ENCODE results near the gene PPM1L. TPM values are rescaled to one million over a fixed set of nuclear protein-coding genes. Genes with fewer than 3 reads are reported as not detected.

PPM1L gene
- total and polyA plus RNA-seq, 10 of the 15 experiments (the other 5 are each of a cell fraction or from before 2014, with no cell fraction given), result under 0.01 to 0.33 (median 0.06) TPM; not detected in 1

DNA sequence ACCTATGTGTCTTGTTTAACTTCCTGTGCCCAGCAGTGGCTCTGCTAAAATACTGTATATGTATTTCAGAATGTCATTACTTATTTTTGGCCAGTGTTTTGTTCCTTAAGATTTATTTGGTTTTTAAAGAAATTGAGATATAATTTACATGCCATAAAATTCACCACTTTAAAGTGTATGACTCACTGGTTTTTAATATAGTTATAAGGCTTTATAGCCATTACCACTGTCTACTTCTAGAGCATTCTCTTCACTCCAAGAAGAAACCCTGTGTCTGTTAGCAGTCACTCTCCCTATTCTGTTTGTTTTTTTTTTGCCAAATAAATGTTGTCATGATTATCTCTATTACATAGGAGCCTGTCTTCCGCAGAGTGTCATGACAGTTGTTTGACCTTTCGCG lies 25.8 kb downstream of the PPM1L start:
- ChIA-PET CTCF (no interaction called here), RAD21 (ENCODE audit: unreplicated experiment) (no interaction called here), POLR2A (no interaction called here), SMC1A (ENCODE audit: uncharacterized antibody, unreplicated experiment) (no interaction called here)
- Histone ChIP-seq H3K9me3 (replicated peaks; ENCODE audit: control insufficient read depth, insufficient read depth, low read length) (no peaks in the 10 kb centered on the region), H2AFZ (ENCODE audit: control insufficient read depth, low read depth, low read length) (no peak overlapping the region), H3K4me1 (ENCODE audit: control insufficient read depth, insufficient read depth, low read length) (no peaks in the 10 kb centered on the region), H3K79me2 (ENCODE audit: control insufficient read depth, insufficient read depth, low read length) (no peaks in the 10 kb centered on the region), H3K27me3 (replicated peaks in 1 of 2; ENCODE audit: control insufficient read depth in 2 of 2, insufficient read depth in 2 of 2, low read length in 1 of 2) (no peaks in the 10 kb centered on the region; a peak in 1 of 4 replicates), H3K4me3 (no peak overlapping the region), H3K9ac (ENCODE audit: control insufficient read depth, insufficient read depth, low read length) (no peak overlapping the region), H4K20me1 (ENCODE audit: control insufficient read depth, insufficient read depth) (no peaks in the 10 kb centered on the region), H3K36me3 (ENCODE audit: control insufficient read depth in 2 of 2, insufficient read depth in 2 of 2, low read length in 1 of 2) (no peaks in the 10 kb centered on the region), H3K4me2 (ENCODE audit: control insufficient read depth, insufficient read depth) (no peak overlapping the region), H3K27ac (ENCODE audit: control insufficient read depth, insufficient read depth) (no peak overlapping the region)
- in situ Hi-C loops (cut with MboI) (no loop called here), intact Hi-C loops (cut with micrococcal nuclease; ENCODE audit: unreplicated experiment) (no loop called here)
- BruUV-seq (replicated peaks), result no TSS peak
- DNase-seq (ENCODE audit: low read depth, low spot score) (no peak), ATAC-seq (no peak), FAIRE-seq (no peak)
- WGBS (ENCODE audit: insufficient coverage, insufficient replicate concordance, low lambda C conversion rate, missing lambda C conversion rate), result 97% methylated on average over 3 of the region's 3 CpGs
- no peak for TF ChIP-seq IKZF1 (conservative IDR thresholded peaks at IDR 0.05)
- TF ChIP-seq SMAD5 (IDR thresholded peaks at IDR 0.05; ENCODE audit: low read depth), result no peak
- TF ChIP-seq ZNF274 (IDR thresholded peaks at IDR 0.05; ENCODE audit: insufficient read depth, insufficient read length), result no peak
- no peak for TF ChIP-seq MEF2A (IDR thresholded peaks at IDR 0.05; ENCODE audit: insufficient read depth, low read depth, low read length)
- no peak for TF ChIP-seq ZNF384 (IDR thresholded peaks at IDR 0.05; ENCODE audit: borderline replicate concordance, low read depth, low read length)
- TF ChIP-seq MTA2 (IDR thresholded peaks at IDR 0.05; ENCODE audit: low read depth), result no peak
- TF ChIP-seq TCF12 (IDR thresholded peaks at IDR 0.05; ENCODE audit: low read depth, low read length), result no peak
- TF ChIP-seq, protein P1, sequence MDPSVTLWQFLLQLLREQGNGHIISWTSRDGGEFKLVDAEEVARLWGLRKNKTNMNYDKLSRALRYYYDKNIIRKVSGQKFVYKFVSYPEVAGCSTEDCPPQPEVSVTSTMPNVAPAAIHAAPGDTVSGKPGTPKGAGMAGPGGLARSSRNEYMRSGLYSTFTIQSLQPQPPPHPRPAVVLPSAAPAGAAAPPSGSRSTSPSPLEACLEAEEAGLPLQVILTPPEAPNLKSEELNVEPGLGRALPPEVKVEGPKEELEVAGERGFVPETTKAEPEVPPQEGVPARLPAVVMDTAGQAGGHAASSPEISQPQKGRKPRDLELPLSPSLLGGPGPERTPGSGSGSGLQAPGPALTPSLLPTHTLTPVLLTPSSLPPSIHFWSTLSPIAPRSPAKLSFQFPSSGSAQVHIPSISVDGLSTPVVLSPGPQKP (IDR thresholded peaks at IDR 0.05; ENCODE audit: low read depth, low read length), result no peak
- no peak for TF ChIP-seq ZNF207 (IDR thresholded peaks at IDR 0.05; ENCODE audit: borderline replicate concordance)
- TF ChIP-seq MYB (IDR thresholded peaks at IDR 0.05; ENCODE audit: borderline replicate concordance, low read depth, low read length), result no peak
- TF ChIP-seq TCF7 (IDR thresholded peaks at IDR 0.05; ENCODE audit: borderline replicate concordance), result no peak
- no peak for TF ChIP-seq MEF2B (IDR thresholded peaks at IDR 0.05; ENCODE audit: partially characterized antibody, poor library complexity, severe bottlenecking)
- TF ChIP-seq, protein P2, sequence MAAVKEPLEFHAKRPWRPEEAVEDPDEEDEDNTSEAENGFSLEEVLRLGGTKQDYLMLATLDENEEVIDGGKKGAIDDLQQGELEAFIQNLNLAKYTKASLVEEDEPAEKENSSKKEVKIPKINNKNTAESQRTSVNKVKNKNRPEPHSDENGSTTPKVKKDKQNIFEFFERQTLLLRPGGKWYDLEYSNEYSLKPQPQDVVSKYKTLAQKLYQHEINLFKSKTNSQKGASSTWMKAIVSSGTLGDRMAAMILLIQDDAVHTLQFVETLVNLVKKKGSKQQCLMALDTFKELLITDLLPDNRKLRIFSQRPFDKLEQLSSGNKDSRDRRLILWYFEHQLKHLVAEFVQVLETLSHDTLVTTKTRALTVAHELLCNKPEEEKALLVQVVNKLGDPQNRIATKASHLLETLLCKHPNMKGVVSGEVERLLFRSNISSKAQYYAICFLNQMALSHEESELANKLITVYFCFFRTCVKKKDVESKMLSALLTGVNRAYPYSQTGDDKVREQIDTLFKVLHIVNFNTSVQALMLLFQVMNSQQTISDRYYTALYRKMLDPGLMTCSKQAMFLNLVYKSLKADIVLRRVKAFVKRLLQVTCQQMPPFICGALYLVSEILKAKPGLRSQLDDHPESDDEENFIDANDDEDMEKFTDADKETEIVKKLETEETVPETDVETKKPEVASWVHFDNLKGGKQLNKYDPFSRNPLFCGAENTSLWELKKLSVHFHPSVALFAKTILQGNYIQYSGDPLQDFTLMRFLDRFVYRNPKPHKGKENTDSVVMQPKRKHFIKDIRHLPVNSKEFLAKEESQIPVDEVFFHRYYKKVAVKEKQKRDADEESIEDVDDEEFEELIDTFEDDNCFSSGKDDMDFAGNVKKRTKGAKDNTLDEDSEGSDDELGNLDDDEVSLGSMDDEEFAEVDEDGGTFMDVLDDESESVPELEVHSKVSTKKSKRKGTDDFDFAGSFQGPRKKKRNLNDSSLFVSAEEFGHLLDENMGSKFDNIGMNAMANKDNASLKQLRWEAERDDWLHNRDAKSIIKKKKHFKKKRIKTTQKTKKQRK (IDR thresholded peaks at IDR 0.05; ENCODE audit: low read depth, low read length), result no peak
- no peak for TF ChIP-seq BCL11A (IDR thresholded peaks at IDR 0.05; ENCODE audit: low read depth, low read length)
- TF ChIP-seq, protein P3, sequence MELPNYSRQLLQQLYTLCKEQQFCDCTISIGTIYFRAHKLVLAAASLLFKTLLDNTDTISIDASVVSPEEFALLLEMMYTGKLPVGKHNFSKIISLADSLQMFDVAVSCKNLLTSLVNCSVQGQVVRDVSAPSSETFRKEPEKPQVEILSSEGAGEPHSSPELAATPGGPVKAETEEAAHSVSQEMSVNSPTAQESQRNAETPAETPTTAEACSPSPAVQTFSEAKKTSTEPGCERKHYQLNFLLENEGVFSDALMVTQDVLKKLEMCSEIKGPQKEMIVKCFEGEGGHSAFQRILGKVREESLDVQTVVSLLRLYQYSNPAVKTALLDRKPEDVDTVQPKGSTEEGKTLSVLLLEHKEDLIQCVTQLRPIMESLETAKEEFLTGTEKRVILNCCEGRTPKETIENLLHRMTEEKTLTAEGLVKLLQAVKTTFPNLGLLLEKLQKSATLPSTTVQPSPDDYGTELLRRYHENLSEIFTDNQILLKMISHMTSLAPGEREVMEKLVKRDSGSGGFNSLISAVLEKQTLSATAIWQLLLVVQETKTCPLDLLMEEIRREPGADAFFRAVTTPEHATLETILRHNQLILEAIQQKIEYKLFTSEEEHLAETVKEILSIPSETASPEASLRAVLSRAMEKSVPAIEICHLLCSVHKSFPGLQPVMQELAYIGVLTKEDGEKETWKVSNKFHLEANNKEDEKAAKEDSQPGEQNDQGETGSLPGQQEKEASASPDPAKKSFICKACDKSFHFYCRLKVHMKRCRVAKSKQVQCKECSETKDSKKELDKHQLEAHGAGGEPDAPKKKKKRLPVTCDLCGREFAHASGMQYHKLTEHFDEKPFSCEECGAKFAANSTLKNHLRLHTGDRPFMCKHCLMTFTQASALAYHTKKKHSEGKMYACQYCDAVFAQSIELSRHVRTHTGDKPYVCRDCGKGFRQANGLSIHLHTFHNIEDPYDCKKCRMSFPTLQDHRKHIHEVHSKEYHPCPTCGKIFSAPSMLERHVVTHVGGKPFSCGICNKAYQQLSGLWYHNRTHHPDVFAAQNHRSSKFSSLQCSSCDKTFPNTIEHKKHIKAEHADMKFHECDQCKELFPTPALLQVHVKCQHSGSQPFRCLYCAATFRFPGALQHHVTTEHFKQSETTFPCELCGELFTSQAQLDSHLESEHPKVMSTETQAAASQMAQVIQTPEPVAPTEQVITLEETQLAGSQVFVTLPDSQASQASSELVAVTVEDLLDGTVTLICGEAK (IDR thresholded peaks at IDR 0.05; ENCODE audit: borderline replicate concordance), result no peak

Measured in GM12878 (cell line).